SK-N-MC (cell line): Measurements from ENCODE around the gene DUSP3.

ENCODE experiments used
- EZH2 ChIP-seq: fragments of 200-600 bp; sonication (generic); IDR thresholded peaks from one replicate; pipeline ENCODE4 v1.6.1; 2017; ENCODE audit warnings: antibody characterized with exemption
- FOXP2 ChIP-seq: optimal IDR thresholded peaks from 2 replicates; pipeline ENCODE3; 2011; ENCODE audit warnings: mild to moderate bottlenecking, moderate library complexity; ENCODE audit not compliant: insufficient read depth; ENCODE audit errors: extremely low read length, control extremely low read depth
- POLR2AphosphoS5 ChIP-seq: IDR thresholded peaks from 2 replicates; pipeline ENCODE4 v1.6.1; 2012; ENCODE audit warnings: mild to moderate bottlenecking, low read depth, low read length, borderline replicate concordance

GRCh38 chr17:43812396-43813265 is 33.9 kb upstream of the DUSP3 start:
- TF ChIP-seq POLR2AphosphoS5 (no peak), EZH2 (no peak), FOXP2 (no peak)
